ENCODE measurements around the gene RASGRP2. TPM values are rescaled to one million over a fixed set of nuclear protein-coding genes. Genes with fewer than 3 reads are reported as not detected.

The RASGRP2 gene
- polyA plus RNA-seq, 1 donor (not counting 4 experiments of a cell fraction or from before 2014, with no cell fraction given): 0.49 TPM

DNA sequence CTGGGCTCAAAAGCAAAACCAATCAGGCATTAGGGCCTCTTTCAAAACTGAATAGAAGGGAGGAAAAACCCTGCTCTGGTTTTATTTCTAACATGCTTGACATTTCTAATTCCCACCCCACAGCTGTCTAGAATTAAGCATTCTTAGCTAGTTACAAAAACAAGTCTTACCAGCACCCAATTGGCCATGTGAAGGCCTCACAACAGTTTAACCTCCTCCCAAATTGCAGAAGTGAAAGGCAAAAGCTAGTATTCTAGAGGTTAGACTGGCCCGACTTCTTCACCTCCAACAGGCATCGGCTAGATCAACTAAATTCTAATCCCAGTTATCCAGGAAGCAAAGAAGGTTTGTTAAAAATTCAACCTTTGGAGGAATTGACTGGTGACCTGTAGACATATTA, 27.9 kb upstream of the RASGRP2 start:
- Histone ChIP-seq H4K20me1 (ENCODE audit: control insufficient read depth, extremely low read depth, insufficient read depth, low read length) (peaks cover 55% of the 10 kb centered on the region), H3K4me3 (ENCODE audit: control insufficient read depth in 2 of 3, extremely low read depth in 1 of 3, insufficient read depth in 2 of 3, low read depth in 1 of 3, low read length in 3 of 3) (no peak overlapping the region), H3K36me3 (ENCODE audit: control insufficient read depth in 2 of 2, extremely low read depth in 1 of 2, insufficient read depth in 2 of 2, low read length in 2 of 2) (peaks cover 72 to 91% of the 10 kb centered on the region in 2 experiments), H3K9me3 (ENCODE audit: control insufficient read depth, low read depth, low read length) (no peaks in the 10 kb centered on the region), H3K4me2 (ENCODE audit: control insufficient read depth, extremely low read depth, insufficient read depth, low read depth, low read length) (no peak overlapping the region), H3K79me2 (ENCODE audit: control insufficient read depth, insufficient read depth, low read length) (peaks cover 89% of the 10 kb centered on the region), H3K9me1 (ENCODE audit: control insufficient read depth, extremely low read depth, insufficient read depth, low read length) (no peaks in the 10 kb centered on the region), H2AFZ (ENCODE audit: control insufficient read depth, low read length) (no peak overlapping the region), H3K27ac (ENCODE audit: control insufficient read depth, insufficient read depth, low read length) (no peak overlapping the region), H3K9ac (ENCODE audit: control insufficient read depth, extremely low read depth, insufficient read depth, low read length) (no peak overlapping the region), H3K27me3 (ENCODE audit: control insufficient read depth, extremely low read depth, insufficient read depth, low read length) (no peaks in the 10 kb centered on the region), H3K4me1 (ENCODE audit: control insufficient read depth, extremely low read depth, insufficient read depth, low read length) (peaks cover 8% of the 10 kb centered on the region)
- TF ChIP-seq, protein P1, sequence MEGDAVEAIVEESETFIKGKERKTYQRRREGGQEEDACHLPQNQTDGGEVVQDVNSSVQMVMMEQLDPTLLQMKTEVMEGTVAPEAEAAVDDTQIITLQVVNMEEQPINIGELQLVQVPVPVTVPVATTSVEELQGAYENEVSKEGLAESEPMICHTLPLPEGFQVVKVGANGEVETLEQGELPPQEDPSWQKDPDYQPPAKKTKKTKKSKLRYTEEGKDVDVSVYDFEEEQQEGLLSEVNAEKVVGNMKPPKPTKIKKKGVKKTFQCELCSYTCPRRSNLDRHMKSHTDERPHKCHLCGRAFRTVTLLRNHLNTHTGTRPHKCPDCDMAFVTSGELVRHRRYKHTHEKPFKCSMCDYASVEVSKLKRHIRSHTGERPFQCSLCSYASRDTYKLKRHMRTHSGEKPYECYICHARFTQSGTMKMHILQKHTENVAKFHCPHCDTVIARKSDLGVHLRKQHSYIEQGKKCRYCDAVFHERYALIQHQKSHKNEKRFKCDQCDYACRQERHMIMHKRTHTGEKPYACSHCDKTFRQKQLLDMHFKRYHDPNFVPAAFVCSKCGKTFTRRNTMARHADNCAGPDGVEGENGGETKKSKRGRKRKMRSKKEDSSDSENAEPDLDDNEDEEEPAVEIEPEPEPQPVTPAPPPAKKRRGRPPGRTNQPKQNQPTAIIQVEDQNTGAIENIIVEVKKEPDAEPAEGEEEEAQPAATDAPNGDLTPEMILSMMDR (optimal IDR thresholded peaks at IDR 0.05 in 1 of 3, IDR thresholded peaks at IDR 0.05 in 1 of 3, conservative IDR thresholded peaks at IDR 0.05 in 1 of 3; ENCODE audit: extremely low read depth in 1 of 3, insufficient read depth in 2 of 3, low read length in 3 of 3): no peak
- no peak for TF ChIP-seq EZH2 (IDR thresholded peaks at IDR 0.05; ENCODE audit: low read length)
- DNase-seq (ENCODE audit: low read depth, low spot score) (no peak), FAIRE-seq (no peak)
- dilution Hi-C loops (cut with MboI; ENCODE audit: extremely low pct_ligation_motif_present, low sequenced_read_pairs): no loop called here

DNA sequence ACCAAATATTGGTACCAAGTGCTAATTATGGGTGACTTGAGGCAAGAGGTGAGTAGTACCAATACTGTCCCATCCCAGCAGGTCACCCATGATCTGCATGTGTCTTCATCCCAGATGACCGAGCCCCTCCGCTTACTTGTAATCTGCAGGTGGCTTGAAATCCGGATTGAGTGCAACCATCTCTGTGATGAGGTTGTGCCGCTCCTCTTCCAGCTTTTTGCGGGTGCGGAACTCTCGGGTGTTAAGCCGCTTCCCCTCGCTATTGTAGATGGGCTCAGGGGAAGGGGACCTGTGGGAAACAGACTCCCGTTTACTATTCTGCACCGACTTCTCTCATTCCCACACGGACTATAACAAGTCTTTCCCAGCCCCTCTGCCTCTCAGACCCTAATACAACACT, 26.2 kb upstream of the RASGRP2 start:
- DNase-seq (ENCODE audit: low read depth, low spot score): no peak
- dilution Hi-C loops (cut with MboI; ENCODE audit: extremely low pct_ligation_motif_present, low sequenced_read_pairs): no loop called here
- Histone ChIP-seq H3K4me2 (ENCODE audit: control insufficient read depth, extremely low read depth, insufficient read depth, low read depth, low read length) (no peak overlapping the region), H3K4me1 (ENCODE audit: control insufficient read depth, extremely low read depth, insufficient read depth, low read length) (no peaks in the 10 kb centered on the region), H3K4me3 (ENCODE audit: control insufficient read depth in 2 of 3, extremely low read depth in 1 of 3, insufficient read depth in 2 of 3, low read depth in 1 of 3, low read length in 3 of 3) (no peak overlapping the region), H3K9me3 (ENCODE audit: control insufficient read depth, low read depth, low read length) (no peaks in the 10 kb centered on the region), H2AFZ (ENCODE audit: control insufficient read depth, low read length) (no peak overlapping the region), H3K9me1 (ENCODE audit: control insufficient read depth, extremely low read depth, insufficient read depth, low read length) (no peaks in the 10 kb centered on the region), H3K27me3 (ENCODE audit: control insufficient read depth, extremely low read depth, insufficient read depth, low read length) (no peaks in the 10 kb centered on the region), H3K9ac (ENCODE audit: control insufficient read depth, extremely low read depth, insufficient read depth, low read length) (no peak overlapping the region), H3K79me2 (ENCODE audit: control insufficient read depth, insufficient read depth, low read length) (peaks cover 75% of the 10 kb centered on the region), H3K27ac (ENCODE audit: control insufficient read depth, insufficient read depth, low read length) (no peak overlapping the region), H4K20me1 (ENCODE audit: control insufficient read depth, extremely low read depth, insufficient read depth, low read length) (peaks cover 42% of the 10 kb centered on the region), H3K36me3 (ENCODE audit: control insufficient read depth in 2 of 2, extremely low read depth in 1 of 2, insufficient read depth in 2 of 2, low read length in 2 of 2) (peaks cover 71 to 86% of the 10 kb centered on the region in 2 experiments)
- FAIRE-seq: no peak
- no peak for TF ChIP-seq EZH2 (IDR thresholded peaks at IDR 0.05; ENCODE audit: low read length)
- TF ChIP-seq, protein P1 (optimal IDR thresholded peaks at IDR 0.05 in 1 of 3, IDR thresholded peaks at IDR 0.05 in 1 of 3, conservative IDR thresholded peaks at IDR 0.05 in 1 of 3; ENCODE audit: extremely low read depth in 1 of 3, insufficient read depth in 2 of 3, low read length in 3 of 3): no peak

Measured in keratinocyte (primary cell).